Fibroblast of skin of right biceps (primary cell): ENCODE measurements around the gene SDR42E2.
"Not testable (repeated sequence)": the region's sequence is repeated elsewhere in the genome, so short reads cannot be mapped to it uniquely, and the experiment has no call there.

Source experiments
- DNase-seq: peaks from one replicate; pipeline ENCODE4 v3.0.0-alpha.2; 2013

SDR42E2 gene

GRCh38 chr16:22216191-22216831, 54.0 kb downstream of the SDR42E2 start:
- DNase-seq, result no peak

- DNase-seq, result not testable (repeated sequence)
These were observed 54.5 kb downstream of the SDR42E2 start for GRCh38 chr16:22216832-22217225.

DNA sequence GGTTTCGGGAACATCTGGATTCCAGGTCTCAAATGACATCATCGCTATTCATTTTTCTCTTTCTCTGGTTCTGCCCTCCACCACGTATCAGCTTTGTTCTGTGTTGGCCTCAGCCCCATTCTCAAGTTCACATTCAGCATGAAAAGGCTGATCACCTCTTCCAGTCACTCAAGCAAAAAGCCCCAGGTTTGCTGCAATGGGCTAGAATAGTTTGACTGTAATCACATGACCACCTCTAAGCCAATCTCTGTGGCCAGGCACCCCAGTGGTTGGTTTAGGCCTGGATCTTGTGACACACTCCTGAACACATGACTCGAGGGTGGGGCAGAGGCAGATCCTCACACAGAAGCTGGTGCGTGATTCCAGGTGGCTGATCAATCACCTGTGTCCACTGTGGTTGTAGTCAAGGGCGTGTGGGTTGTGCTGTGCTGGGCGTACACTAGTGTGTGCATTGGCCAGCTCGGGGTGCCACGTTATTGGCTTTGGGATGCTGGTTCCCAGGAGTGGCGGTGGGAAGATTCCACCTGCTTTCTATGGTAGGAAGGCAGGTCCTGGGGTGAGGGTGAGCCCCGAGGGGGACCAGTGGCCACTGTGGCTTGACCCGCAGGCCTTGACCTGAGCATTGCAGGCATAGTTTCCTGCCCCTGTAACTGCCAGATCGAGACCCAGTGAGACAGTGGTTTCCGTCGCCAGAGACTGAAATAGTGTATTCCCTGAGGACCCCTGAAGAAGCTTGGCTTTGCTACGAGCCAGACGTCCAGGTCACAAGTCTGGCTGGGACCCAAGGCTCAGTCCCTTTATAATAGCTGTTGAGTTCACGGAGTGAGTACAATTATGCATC, 55.8 kb downstream of the SDR42E2 start:
- DNase-seq, result no peak

GRCh38 chr16:22219389-22220068, 57.2 kb downstream of the SDR42E2 start:
- DNase-seq, result no peak

- DNase-seq, result peak; percentile 46
These were observed 57.7 kb downstream of the SDR42E2 start for GRCh38 chr16:22220069-22220440.

- no peak for DNase-seq
These were observed 58.4 kb downstream of the SDR42E2 start for GRCh38 chr16:22220714-22221113.

GRCh38 chr16:22222006-22222405, 59.7 kb downstream of the SDR42E2 start:
- DNase-seq, result no peak

DNA sequence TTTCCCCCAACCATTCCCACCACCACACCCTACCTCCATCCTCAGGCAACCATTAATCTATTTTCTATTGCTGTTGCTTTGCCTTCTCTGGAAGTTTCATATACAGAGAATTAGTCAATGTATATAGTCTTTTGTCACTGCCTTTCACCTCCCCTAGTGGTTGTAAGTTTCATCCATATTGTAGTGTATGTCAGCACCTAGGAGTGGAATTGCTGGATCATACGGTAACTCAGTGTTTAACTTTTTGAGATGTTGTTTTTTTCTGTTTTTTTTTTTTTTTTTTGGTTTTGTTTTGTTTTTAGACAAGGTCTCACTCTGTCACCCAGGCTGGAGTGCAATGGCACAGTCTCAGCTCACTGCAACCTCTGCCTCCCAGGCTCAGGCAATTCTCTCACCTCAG, 60.7 kb downstream of the SDR42E2 start:
- DNase-seq, result no peak

- DNase-seq, result no peak
These were observed 62.8 kb downstream of the SDR42E2 start for GRCh38 chr16:22225060-22225459.

- DNase-seq, result no peak
These were observed 67.6 kb downstream of the SDR42E2 start for GRCh38 chr16:22229889-22230288.

GRCh38 chr16:22232277-22233036, 70.2 kb downstream of the SDR42E2 start:
- DNase-seq, result peak; percentile 42

DNA sequence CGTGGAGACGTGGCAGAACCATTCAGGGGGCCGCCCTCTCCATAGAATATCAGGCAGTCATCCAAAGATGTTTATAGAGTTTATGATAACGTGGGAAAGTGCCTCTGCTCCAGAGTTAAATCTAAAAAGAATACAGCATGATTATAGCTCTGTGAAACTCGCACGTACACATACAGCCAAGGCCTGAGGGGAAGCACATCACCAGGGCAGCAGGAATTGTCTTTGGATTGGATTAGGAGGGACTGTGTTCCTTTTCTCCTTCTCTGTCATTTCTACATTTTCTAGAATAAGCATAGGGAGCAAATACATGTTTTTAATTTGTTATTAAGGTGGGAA, 70.7 kb downstream of the SDR42E2 start:
- no peak for DNase-seq

GRCh38 chr16:22235839-22236745, 73.8 kb downstream of the SDR42E2 start:
- DNase-seq, result no peak

DNA sequence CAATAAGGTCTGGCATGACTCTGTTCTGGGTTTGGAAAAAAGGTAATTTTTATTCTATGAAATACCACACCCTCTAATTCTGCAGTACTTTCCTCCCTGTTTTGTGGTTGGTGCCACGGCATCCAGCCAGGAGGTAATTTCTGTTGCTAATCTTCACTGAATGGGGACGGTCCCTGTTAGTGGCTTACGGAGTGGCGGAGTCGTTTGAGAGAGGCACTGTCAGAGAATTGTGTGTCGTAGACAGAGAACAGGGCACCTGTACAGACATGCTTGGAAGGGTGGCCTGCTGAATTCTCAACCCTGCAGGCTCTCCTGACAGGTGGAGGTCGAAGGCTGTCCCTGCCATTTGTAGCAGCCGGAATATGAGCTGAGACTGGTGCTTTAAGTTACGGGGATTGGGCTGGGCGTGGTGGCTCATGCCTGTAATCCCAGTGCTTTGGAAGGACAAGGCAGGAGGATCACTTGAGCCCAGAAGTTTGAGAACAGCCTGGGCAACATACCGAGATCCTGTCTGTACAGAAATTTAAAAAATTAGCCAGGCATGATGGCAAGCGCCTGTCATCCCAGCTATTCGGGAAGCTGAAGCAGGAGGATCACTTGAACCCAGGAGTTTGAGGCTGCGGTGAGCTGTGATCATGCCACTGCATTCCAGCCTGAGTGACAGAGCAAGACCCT, 77.0 kb downstream of the SDR42E2 start:
- DNase-seq, result no peak

GRCh38 chr16:22240023-22240710, 77.9 kb downstream of the SDR42E2 start:
- peak; percentile 12 for DNase-seq
